SK-N-SH (cell line): ENCODE measurements around the gene ACSBG1. TPM values are rescaled to one million over a fixed set of nuclear protein-coding genes. Genes with fewer than 3 reads are reported as not detected.

Experiments
- CTCF ChIA-PET: fragments of 300-600, 350-600 bp; formaldehyde crosslinking; extraction: SDS; loops from one replicate; lab custom pipeline; 2021; lab: Yijun Ruan, JAX
- POLR2A ChIA-PET: fragments of 350-600 bp; sonication (Branson Sonifier 250); formaldehyde crosslinking; extraction: SDS; loops from one replicate; lab custom pipeline; 2020; ENCODE audit warnings: antibody characterized with exemption, inconsistent platforms; lab: Yijun Ruan, JAX
- DNase-seq: peaks from one replicate; pipeline ENCODE4 v3.0.0; 2012
- H2AFZ ChIP-seq: fragments of 200-600 bp; sonication (generic); 2 replicates; pipeline ENCODE4 v1.8.1; 2016; ENCODE audit warnings: antibody characterized with exemption, mild to moderate bottlenecking, low read depth
- H3F3A ChIP-seq: fragments of 200-600 bp; sonication (generic); replicated peaks from 2 replicates; pipeline ENCODE3; 2016; ENCODE audit warnings: antibody characterized with exemption, mild to moderate bottlenecking; ENCODE audit not compliant: insufficient read depth
- H3K27ac ChIP-seq, 2 experiments: fragments of 200-500 bp in 1 of 2; fragments of 200-600 bp in 1 of 2; sonication (Bioruptor generic) in 1 of 2; sonication (generic), shearing (Covaris generic) in 1 of 2; 2 replicates each; pipeline versions ENCODE4 v1.5.1 to v1.6.1; 2014 to 2016; ENCODE audit warnings: low read depth in 2 of 2, inconsistent platforms in 1 of 2, low read length in 1 of 2, mild to moderate bottlenecking in 1 of 2, mixed read lengths in 1 of 2
- H3K27me3 ChIP-seq: fragments of 200-600 bp; sonication (generic), shearing (Covaris generic); 2 replicates; pipeline ENCODE4 v1.6.1; 2016; ENCODE audit warnings: mixed run types; ENCODE audit not compliant: insufficient read depth
- H3K36me3 ChIP-seq, 2 experiments: fragments of 200-500 bp in 1 of 2; fragments of 200-600 bp in 1 of 2; sonication (Bioruptor generic) in 1 of 2; sonication (generic) in 1 of 2; replicated peaks in 1 of 2; 2 replicates each; pipeline versions ENCODE3 to v1.5.1; 2014 to 2016; ENCODE audit warnings: low read length in 1 of 2, mild to moderate bottlenecking in 1 of 2; ENCODE audit not compliant: insufficient read depth in 2 of 2, control insufficient read depth in 1 of 2
- H3K4me1 ChIP-seq, 2 experiments: fragments of 200-500 bp in 1 of 2; fragments of 200-600 bp in 1 of 2; sonication (Bioruptor generic) in 1 of 2; sonication (generic), shearing (Covaris generic) in 1 of 2; 2 replicates each; pipeline versions ENCODE4 v1.5.1 to v1.6.1; 2014 to 2016; ENCODE audit warnings: low read depth in 1 of 2, low read length in 1 of 2, mixed run types in 1 of 2; ENCODE audit not compliant: insufficient read depth in 2 of 2, control insufficient read depth in 1 of 2
- H3K4me2 ChIP-seq: fragments of 200-600 bp; sonication (generic), shearing (Covaris generic); 2 replicates; pipeline ENCODE4 v1.6.1; 2017; ENCODE audit warnings: mixed run types
- H3K4me3 ChIP-seq, 2 experiments: fragments of 200-500 bp in 1 of 2; fragments of 200-600 bp in 1 of 2; sonication (Bioruptor generic) in 1 of 2; sonication (generic), shearing (Covaris generic) in 1 of 2; 2 replicates each; pipeline versions ENCODE4 v1.5.1 to v1.8.1; 2014 to 2016; ENCODE audit warnings: low read depth in 2 of 2, inconsistent platforms in 1 of 2, low read length in 1 of 2, mild to moderate bottlenecking in 1 of 2, mixed read lengths in 1 of 2, moderate library complexity in 1 of 2
- H3K79me2 ChIP-seq: fragments of 200-600 bp; sonication (generic); 2 replicates; pipeline ENCODE4 v1.8.1; 2017; ENCODE audit warnings: mild to moderate bottlenecking; ENCODE audit not compliant: insufficient read depth
- H3K9ac ChIP-seq: fragments of 200-600 bp; sonication (generic); 2 replicates; pipeline ENCODE4 v1.6.1; 2017; ENCODE audit warnings: mixed run types
- H3K9me2 ChIP-seq: fragments of 200-600 bp; sonication (generic); 2 replicates; pipeline ENCODE4 v1.6.1; 2017; ENCODE audit warnings: mixed run types
- H3K9me3 ChIP-seq: fragments of 200-600 bp; sonication (generic); 2 replicates; pipeline ENCODE4 v1.6.1; 2017; ENCODE audit warnings: mixed run types, mild to moderate bottlenecking, moderate library complexity
- H4K20me1 ChIP-seq: fragments of 200-600 bp; sonication (generic); 2 replicates; pipeline ENCODE4 v1.6.1; 2017; ENCODE audit warnings: mild to moderate bottlenecking, mixed run types; ENCODE audit not compliant: insufficient read depth
- CTCF ChIP-seq: fragments of 200-600 bp; sonication (generic); IDR thresholded peaks from 2 replicates; pipeline ENCODE4 v1.6.1; 2017; ENCODE audit warnings: antibody characterized with exemption, mild to moderate bottlenecking, moderate library complexity
- ELF1 ChIP-seq: IDR thresholded peaks from 2 replicates; pipeline ENCODE4 v1.4.0; 2012
- EP300 ChIP-seq, 2 experiments: IDR thresholded peaks; 2 replicates each; pipeline versions ENCODE4 v1.4.0 to v1.6.1; 2012; ENCODE audit warnings: borderline replicate concordance in 1 of 2, low read depth in 1 of 2, low read length in 1 of 2
- IRF3 ChIP-seq: fragments of 150-350 bp; IDR thresholded peaks from 2 replicates; pipeline ENCODE4 v1.6.1; 2016; ENCODE audit warnings: mild to moderate bottlenecking, low read depth, low read length
- MEF2A ChIP-seq: IDR thresholded peaks from 2 replicates; pipeline ENCODE4 v1.4.0; 2012; ENCODE audit warnings: low read depth, borderline replicate concordance
- MXI1 ChIP-seq: IDR thresholded peaks from 2 replicates; pipeline ENCODE4 v1.6.1; 2012; ENCODE audit warnings: mild to moderate bottlenecking, low read depth, low read length, improper control_type of control experiment
- NFIC ChIP-seq: IDR thresholded peaks from 2 replicates; pipeline ENCODE4 v1.4.0; 2012; ENCODE audit warnings: borderline replicate concordance
- NRF1 ChIP-seq: IDR thresholded peaks from 2 replicates; pipeline ENCODE4 v1.6.1; 2012; ENCODE audit warnings: low read depth, mild to moderate bottlenecking, low read length
- PBX3 ChIP-seq: IDR thresholded peaks from 2 replicates; pipeline ENCODE4; 2012
- POLR2AphosphoS5 ChIP-seq: IDR thresholded peaks from 2 replicates; pipeline ENCODE4 v1.6.1; 2012; ENCODE audit warnings: low read depth, low read length
- RAD21 ChIP-seq: IDR thresholded peaks from 2 replicates; pipeline ENCODE4 v1.6.1; 2012; ENCODE audit warnings: mild to moderate bottlenecking, low read length
- RCOR1 ChIP-seq: fragments of 150-350 bp; IDR thresholded peaks from 2 replicates; pipeline ENCODE4 v1.6.1; 2017; ENCODE audit warnings: antibody characterized with exemption, low read length
- REST ChIP-seq: IDR thresholded peaks from 2 replicates; pipeline ENCODE4 v1.6.1; 2012; ENCODE audit warnings: mild to moderate bottlenecking, low read depth, low read length, moderate library complexity
- RFX5 ChIP-seq: IDR thresholded peaks from 2 replicates; pipeline ENCODE4 v1.6.1; 2012; ENCODE audit warnings: mild to moderate bottlenecking, improper control_type of control experiment, low read length
- SMC3 ChIP-seq: IDR thresholded peaks from 2 replicates; pipeline ENCODE4 v1.6.1; 2012; ENCODE audit warnings: low read depth, low read length, improper control_type of control experiment
- TCF12 ChIP-seq: IDR thresholded peaks from 2 replicates; pipeline ENCODE4 v1.4.0; 2012
- TEAD4 ChIP-seq: IDR thresholded peaks from 2 replicates; pipeline ENCODE4 v1.4.0; 2012; ENCODE audit warnings: mild to moderate bottlenecking, borderline replicate concordance; ENCODE audit not compliant: insufficient read depth
- USF1 ChIP-seq: IDR thresholded peaks from 2 replicates; pipeline ENCODE4 v1.4.0; 2012; ENCODE audit warnings: low read depth, borderline replicate concordance
- USF2 ChIP-seq: fragments of 150-350 bp; IDR thresholded peaks from 2 replicates; pipeline ENCODE4 v1.6.1; 2017; ENCODE audit warnings: antibody characterized with exemption, low read length, low read depth, borderline replicate concordance
- YY1 ChIP-seq: IDR thresholded peaks from 2 replicates; pipeline ENCODE4 v1.4.0; 2012; ENCODE audit warnings: low read depth, mild to moderate bottlenecking
- ZBTB33 ChIP-seq: IDR thresholded peaks from 2 replicates; pipeline ENCODE4 v1.4.0; 2012; ENCODE audit warnings: low read depth, borderline replicate concordance
- WGBS: methylation state at CpG from one replicate; pipeline ENCODE4 v1.1.6; 2017; ENCODE audit warnings: low lambda C conversion rate; 5-methylcytosine and 5-hydroxymethylcytosine counted together
- polyA plus RNA-seq, 3 experiments: library from polyadenylated mRNA; depleted of rRNA; stranded (reverse); fragments of >200 nt; gene quantifications; 2 replicates each; pipeline ENCODE4 v1.2.3, GENCODE V29; 2012

The ACSBG1 gene
- polyA plus RNA-seq, 1 of the 3 experiments (the other 2 are of a cell fraction) = under 0.01 TPM

- no peaks in the 10 kb centered on the region for H3K9me3 ChIP-seq
- H3K9ac ChIP-seq = peak within 1 kb of the TSS; percentile 84
- peak; percentile 100 for DNase-seq
- no peaks in the 10 kb centered on the region for H4K20me1 ChIP-seq
- peaks cover 0 to 3% of the 10 kb centered on the region in 2 experiments for H3K36me3 ChIP-seq
- no peaks in the 10 kb centered on the region for H3F3A ChIP-seq
- H3K4me2 ChIP-seq = peak within 1 kb of the TSS; percentile 97
- H3K27me3 ChIP-seq = no peaks in the 10 kb centered on the region
- 1% methylated on average over 13 of the region's 79 CpGs for WGBS
- H3K27ac ChIP-seq = peak within 1 kb of the TSS; percentile 41 to 54
- CTCF ChIA-PET = interaction anchor here (0.6 to 3.2 kb wide), 11 partner anchors 14 to 190 kb away, joined by 3 to 24 read pairs (median 5); partner anchors contain the start of gene CIB2
- H3K9me2 ChIP-seq = no peaks in the 10 kb centered on the region
- H3K4me1 ChIP-seq = peaks cover 7 to 12% of the 10 kb centered on the region in 2 experiments
- H2AFZ ChIP-seq = peak within 1 kb of the TSS; percentile 86
- POLR2A ChIA-PET = interaction anchor here (0.9 to 2.2 kb wide), 3 partner anchors 9 to 94 kb away, joined by 3 to 9 read pairs (median 3); partner anchors contain the start of gene CIB2
- H3K79me2 ChIP-seq = peaks cover 52% of the 10 kb centered on the region
- peak within 1 kb of the TSS; percentile 61 to 77 for H3K4me3 ChIP-seq
- TF ChIP-seq USF1 (no peak), ELF1 (peak; percentile 88), REST (no peak), USF2 (no peak), ZBTB33 (no peak), POLR2AphosphoS5 (peak; percentile 95), RCOR1 (no peak), MEF2A (no peak), EP300 (IDR thresholded peaks at IDR 0.05; ENCODE audit: borderline replicate concordance in 1 of 2, low read depth in 1 of 2, low read length in 1 of 2) (peak in 1 of 2 experiments; percentile 6; a peak in 1 of 4 replicates), IRF3 (no peak), PBX3 (no peak), SMC3 (no peak), MXI1 (peak; percentile 93), YY1 (no peak), TEAD4 (no peak), RAD21 (no peak), RFX5 (no peak), NFIC (peak; percentile 87), NRF1 (peak; percentile 63), TCF12 (no peak), CTCF (no peak)
Measured at GRCh38 chr15:78149068-78149804, 85.1 kb downstream of the ACSBG1 start, which contains the start of gene IDH3A. Gene IDH3A (plus strand): TSS chr15:78149362. CDS start chr15:78149404, 42 bp downstream.
